Rectal smooth muscle tissue (tissue), 1 donor: Measurements from ENCODE around the gene PPP1CB.
A peak's percentile ranks its signal among the peaks of the same experiment; 100 is the strongest.
"Not testable (repeated sequence)": the region's sequence is repeated elsewhere in the genome, so short reads cannot be mapped to it uniquely, and the experiment has no call there.

Source experiments
- H3K27ac ChIP-seq: one replicate; pipeline ENCODE4 v1.7.0; 2013; ENCODE audit warnings: low read depth, low read length, inconsistent platforms
- H3K27me3 ChIP-seq: one replicate; pipeline ENCODE4 v1.7.0; 2013; ENCODE audit warnings: low read length; ENCODE audit not compliant: control insufficient read depth, insufficient read depth
- H3K36me3 ChIP-seq: one replicate; pipeline ENCODE4 v1.7.0; 2013; ENCODE audit warnings: low read length; ENCODE audit not compliant: control insufficient read depth, insufficient read depth
- H3K4me1 ChIP-seq: one replicate; pipeline ENCODE4 v1.7.0; 2013; ENCODE audit warnings: low read length; ENCODE audit not compliant: control insufficient read depth, insufficient read depth
- H3K4me3 ChIP-seq: one replicate; pipeline ENCODE4 v1.7.0; 2013; ENCODE audit warnings: low read length
- H3K9ac ChIP-seq: one replicate; pipeline ENCODE4 v1.7.0; 2013; ENCODE audit warnings: low read length

The PPP1CB gene

DNA sequence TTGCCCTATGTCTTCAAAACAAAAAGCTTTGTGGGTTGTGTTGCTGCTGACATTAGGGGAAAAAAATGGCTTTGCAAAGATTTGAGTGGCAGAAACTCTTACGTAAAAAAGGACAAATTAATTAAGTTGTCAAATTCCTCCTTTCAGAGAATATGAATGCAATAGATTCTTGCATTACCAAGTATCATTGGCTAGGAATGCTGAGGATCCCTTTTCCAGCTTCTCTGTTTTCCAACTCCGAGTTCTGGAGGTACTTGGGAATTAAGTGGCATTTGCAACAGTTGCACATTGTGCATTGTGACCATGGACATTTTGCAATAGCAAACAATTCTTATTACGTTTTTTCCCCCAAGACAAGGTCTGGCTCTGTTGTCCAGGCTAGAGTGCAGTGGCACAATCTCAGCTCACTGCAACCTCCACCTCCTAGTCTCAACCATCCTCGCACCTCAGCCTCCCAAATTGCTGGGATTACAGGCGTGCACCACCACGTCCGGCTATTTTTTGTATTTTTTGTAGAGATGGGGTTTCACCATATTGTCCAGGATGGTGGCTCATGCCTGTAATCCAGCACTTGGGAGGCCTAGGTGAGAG, 29.9 kb upstream of the PPP1CB start:
- Histone ChIP-seq H3K9ac (no peak overlapping the region), H3K4me1 (peaks cover 2% of the 10 kb centered on the region), H3K27me3 (no peaks in the 10 kb centered on the region), H3K36me3 (no peaks in the 10 kb centered on the region), H3K4me3 (no peak overlapping the region), H3K27ac (no peak overlapping the region)

DNA sequence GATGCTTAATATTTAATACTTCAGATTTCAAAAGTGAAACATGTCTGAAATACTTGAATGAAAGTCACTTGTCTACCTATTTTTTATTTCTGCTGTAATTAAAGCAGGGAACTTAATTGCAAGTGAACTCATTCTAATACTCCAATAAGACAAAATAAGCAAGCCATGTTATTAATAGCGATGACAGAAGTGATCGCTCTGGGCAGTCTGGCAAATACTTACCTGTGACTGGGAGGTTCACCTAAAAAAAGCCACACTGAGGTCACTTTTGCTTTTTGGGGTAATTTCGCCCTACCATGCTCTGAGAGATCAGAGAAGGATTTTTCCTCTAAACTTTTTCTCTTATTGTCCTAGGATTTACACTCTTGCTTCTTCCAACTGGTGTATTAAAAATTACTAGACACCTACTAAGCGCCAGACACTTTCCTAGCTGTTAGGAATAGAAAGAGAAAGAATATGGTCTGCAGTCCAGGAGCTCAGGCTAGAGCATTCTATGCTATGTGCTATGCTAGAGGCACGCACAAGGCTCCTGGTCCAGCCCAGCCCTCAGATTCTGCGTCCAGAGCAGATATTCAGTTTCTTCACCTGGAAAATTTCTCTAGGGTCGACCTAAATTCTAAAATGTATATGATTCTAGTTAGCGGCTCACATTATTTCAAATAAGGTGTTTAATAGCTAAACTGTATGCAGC, 26.5 kb upstream of the PPP1CB start:
- H3K27me3 ChIP-seq = no peaks in the 10 kb centered on the region
- H3K4me3 ChIP-seq = no peak overlapping the region
- no peak overlapping the region for H3K9ac ChIP-seq
- H3K27ac ChIP-seq = no peak overlapping the region
- H3K36me3 ChIP-seq = no peaks in the 10 kb centered on the region
- H3K4me1 ChIP-seq = no peaks in the 10 kb centered on the region

- no peaks in the 10 kb centered on the region for H3K4me1 ChIP-seq
- no peak overlapping the region for H3K4me3 ChIP-seq
- no peak overlapping the region for H3K9ac ChIP-seq
- no peaks in the 10 kb centered on the region for H3K36me3 ChIP-seq
- no peaks in the 10 kb centered on the region for H3K27me3 ChIP-seq
- H3K27ac ChIP-seq = no peak overlapping the region
Measured at GRCh38 chr2:28726177-28726576, 25.5 kb upstream of the PPP1CB start.

DNA sequence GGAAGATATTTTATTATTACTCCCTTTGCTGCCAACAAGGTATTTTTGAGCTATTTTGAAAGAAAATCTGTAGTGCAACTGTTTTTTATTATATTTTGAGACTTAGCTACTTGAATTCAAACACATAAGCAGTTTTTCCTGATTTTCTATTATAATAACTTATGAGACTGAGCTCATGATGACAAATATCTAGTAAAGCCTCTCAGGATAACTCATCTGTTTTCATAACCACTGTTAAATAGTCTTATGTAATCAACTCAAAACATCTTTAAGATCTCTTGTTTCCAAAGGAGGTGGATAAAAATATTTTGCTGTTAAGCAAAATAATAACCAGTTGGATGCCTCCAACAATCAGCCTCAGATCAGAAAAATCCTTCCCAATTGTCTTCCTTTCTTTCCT, 21.9 kb upstream of the PPP1CB start:
- Histone ChIP-seq H3K9ac (no peak overlapping the region), H3K27ac (no peak overlapping the region), H3K4me3 (no peak overlapping the region), H3K36me3 (no peaks in the 10 kb centered on the region), H3K4me1 (no peaks in the 10 kb centered on the region), H3K27me3 (no peaks in the 10 kb centered on the region)

DNA sequence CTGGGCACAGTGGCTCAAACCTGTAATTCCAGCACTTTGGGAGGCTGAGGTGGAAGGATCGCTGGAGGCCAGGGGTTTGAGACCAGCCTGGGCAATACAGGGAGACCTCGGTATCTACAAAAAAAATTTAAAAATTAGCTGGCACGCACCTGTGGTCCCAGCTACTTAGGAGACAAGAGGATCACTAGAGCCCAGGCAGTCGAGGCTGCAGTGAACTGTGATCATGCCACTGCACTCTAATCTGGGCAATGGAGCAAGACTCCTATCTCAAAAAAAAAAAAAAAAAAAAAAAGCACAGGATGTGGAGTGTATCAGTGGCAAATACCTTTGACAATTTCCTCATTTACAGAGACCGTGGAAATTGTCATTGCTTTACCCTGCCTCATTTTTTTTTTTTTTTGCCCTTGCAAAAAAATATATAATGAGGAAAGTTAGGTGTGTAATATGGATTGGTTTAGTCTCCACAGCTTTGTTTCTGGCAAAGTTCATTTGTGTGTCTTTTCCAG, 20.9 kb upstream of the PPP1CB start:
- no peaks in the 10 kb centered on the region for H3K27me3 ChIP-seq
- H3K9ac ChIP-seq = no peak overlapping the region
- H3K4me1 ChIP-seq = peaks cover under 1% of the 10 kb centered on the region
- no peak overlapping the region for H3K27ac ChIP-seq
- no peaks in the 10 kb centered on the region for H3K36me3 ChIP-seq
- H3K4me3 ChIP-seq = no peak overlapping the region

DNA sequence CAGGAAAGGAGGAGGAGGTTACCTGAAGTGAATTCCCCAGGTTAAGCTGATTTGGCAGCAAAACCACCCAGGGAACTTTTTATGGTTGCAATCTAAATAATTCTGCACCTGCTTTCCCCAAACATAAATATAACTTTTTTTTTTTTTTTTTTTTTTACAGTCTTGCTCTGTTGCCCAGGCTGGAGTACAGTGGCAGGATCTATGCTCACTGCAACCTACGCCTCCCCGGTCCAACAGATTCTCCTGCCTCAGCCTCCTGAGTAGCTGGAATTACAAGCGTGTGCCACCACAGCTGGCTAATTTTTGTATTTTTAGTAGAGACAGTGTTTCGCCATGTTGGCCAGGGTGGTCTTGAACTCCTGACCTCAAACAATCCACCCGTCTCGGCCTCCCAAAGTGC, 16.1 kb upstream of the PPP1CB start:
- Histone ChIP-seq H3K27ac (peak overlapping the region; percentile 17), H3K4me3 (no peak overlapping the region), H3K4me1 (peaks cover 3% of the 10 kb centered on the region), H3K9ac (no peak overlapping the region), H3K27me3 (no peaks in the 10 kb centered on the region), H3K36me3 (no peaks in the 10 kb centered on the region)

- Histone ChIP-seq H3K4me3 (no peak overlapping the region), H3K9ac (no peak overlapping the region), H3K27ac (peak overlapping the region; percentile 17)
Measured at GRCh38 chr2:28736034-28736433, 15.6 kb upstream of the PPP1CB start.

DNA sequence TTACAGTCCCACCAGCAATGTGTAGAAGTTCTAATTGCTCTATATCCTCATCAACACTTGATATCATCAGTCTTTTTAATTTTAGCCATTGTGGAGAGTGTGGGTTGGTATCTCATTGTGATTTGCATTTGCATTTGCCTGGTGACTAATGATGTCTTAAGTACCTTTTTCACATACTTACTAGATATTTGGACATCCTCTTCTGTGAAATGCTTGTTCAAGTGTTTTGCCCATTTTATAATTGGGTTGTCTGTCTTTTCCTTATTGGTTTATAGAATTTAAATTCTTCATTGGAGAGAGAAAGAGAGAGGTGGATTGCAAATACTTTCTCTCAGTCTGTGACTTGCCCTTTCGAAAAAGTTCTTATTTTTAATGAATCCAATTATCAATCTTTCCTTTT, 14.0 kb upstream of the PPP1CB start:
- H3K36me3 ChIP-seq = no peaks in the 10 kb centered on the region
- H3K4me3 ChIP-seq = no peak overlapping the region
- H3K27ac ChIP-seq = no peak overlapping the region
- H3K9ac ChIP-seq = no peak overlapping the region
- H3K27me3 ChIP-seq = no peaks in the 10 kb centered on the region
- H3K4me1 ChIP-seq = peaks cover 3% of the 10 kb centered on the region

More at GRCh38 chr2:28736034-28736433, 15.6 kb upstream of the PPP1CB start:
- Histone ChIP-seq H3K4me1 (peaks cover 3% of the 10 kb centered on the region), H3K27me3 (no peaks in the 10 kb centered on the region), H3K36me3 (no peaks in the 10 kb centered on the region)

DNA sequence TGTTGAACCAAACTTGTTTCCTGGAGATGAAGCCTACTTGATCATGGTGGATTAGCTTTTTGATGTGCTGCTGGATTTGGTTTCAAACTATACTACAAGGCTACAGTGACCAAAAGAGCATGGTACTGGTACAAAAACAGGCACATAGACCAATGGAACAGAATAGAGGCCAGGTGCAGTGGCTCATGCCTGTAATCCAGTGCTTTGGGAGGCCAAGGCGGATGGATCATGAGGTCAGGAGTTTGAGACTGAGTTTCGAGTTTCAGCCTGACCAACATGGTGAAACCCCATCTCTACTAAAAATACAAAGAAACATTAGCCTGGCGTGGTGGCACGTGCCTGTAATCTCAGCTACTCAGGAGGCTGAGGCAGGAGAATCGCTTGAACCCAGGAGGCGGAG, 9.0 kb upstream of the PPP1CB start:
- H3K4me1 ChIP-seq = not testable (repeated sequence)

DNA sequence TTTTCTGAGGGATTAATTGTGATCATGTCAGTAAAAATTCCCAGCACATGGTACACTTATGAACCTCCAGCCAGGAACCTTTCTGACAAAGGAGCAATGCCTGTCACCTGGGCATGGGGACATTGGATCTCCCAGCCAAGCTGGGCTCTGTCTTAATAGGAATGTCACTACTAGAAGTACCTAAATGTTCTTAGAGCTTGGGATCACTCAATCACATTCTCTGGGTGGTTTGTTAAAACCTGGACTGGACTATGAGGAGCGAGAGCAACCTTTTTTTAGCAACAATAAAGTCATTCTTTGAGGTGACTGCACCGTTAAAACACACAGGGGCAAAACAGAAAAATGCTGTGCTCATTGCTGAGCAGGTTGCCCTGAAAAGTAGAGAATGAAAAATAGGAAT, 6.4 kb upstream of the PPP1CB start:
- Histone ChIP-seq H3K4me3 (no peak overlapping the region), H3K27ac (no peak overlapping the region), H3K4me1 (peaks cover 6% of the 10 kb centered on the region), H3K9ac (no peak overlapping the region), H3K36me3 (no peaks in the 10 kb centered on the region), H3K27me3 (no peaks in the 10 kb centered on the region)

More for the DNA sequence above, 9.0 kb upstream of the PPP1CB start:
- H3K4me3 ChIP-seq, H3K27ac ChIP-seq, H3K9ac ChIP-seq, H3K27me3 ChIP-seq, H3K36me3 ChIP-seq: not testable (repeated sequence)

- H3K9ac ChIP-seq = no peak overlapping the region
Measured at GRCh38 chr2:28745876-28746275, 5.8 kb upstream of the PPP1CB start.

DNA sequence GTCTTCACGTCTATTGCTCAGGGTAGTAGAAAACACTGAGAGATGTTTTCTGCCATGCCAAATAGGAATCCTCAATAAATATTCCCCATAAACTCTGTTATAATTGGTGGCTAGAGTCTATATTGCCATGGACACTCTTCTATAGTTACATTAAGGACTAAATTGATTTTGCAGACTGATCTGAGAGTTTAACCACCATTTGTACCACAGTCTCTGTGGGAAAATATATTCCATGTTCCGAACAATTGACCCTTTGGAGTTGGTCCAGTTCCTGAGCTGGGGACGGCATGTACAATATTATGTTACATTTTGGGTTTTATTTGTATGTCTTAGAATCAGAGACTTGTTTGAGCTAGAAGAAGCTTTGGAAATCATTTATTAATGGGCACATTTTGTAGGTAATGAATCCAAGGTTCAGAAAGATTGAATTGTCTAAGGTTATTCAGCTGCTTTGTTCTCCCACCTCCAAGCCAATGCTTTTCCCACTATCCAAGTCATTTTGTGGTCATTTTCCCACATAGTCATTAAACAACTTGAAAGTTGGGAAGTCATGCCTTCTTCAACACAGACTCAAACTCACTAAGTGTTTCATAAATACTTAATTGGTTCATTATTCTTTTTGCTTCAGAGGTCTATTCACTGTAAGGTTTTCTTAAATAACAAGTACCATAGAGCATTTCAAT, 5.1 kb upstream of the PPP1CB start:
- Histone ChIP-seq H3K4me1 (peaks cover 13% of the 10 kb centered on the region), H3K4me3 (no peak overlapping the region), H3K27me3 (no peaks in the 10 kb centered on the region), H3K9ac (no peak overlapping the region), H3K27ac (no peak overlapping the region), H3K36me3 (no peaks in the 10 kb centered on the region)

More at GRCh38 chr2:28745876-28746275, 5.8 kb upstream of the PPP1CB start:
- no peaks in the 10 kb centered on the region for H3K36me3 ChIP-seq
- no peak overlapping the region for H3K4me3 ChIP-seq
- no peak overlapping the region for H3K27ac ChIP-seq
- no peaks in the 10 kb centered on the region for H3K27me3 ChIP-seq
- peaks cover 12% of the 10 kb centered on the region for H3K4me1 ChIP-seq
